GM23338 (cell line): ENCODE data around the gene PARVG.

ENCODE experiments used
- CREB1 ChIP-seq: fragments of 250-450 bp; sonication (Bioruptor Pico); IDR thresholded peaks from 2 replicates; pipeline ENCODE4 v1.5.0; 2020; ENCODE audit warnings: low read depth, mild to moderate bottlenecking, moderate library complexity
- ETS1 ChIP-seq: IDR thresholded peaks from 2 replicates; pipeline ENCODE4 v1.6.1; 2016; ENCODE audit warnings: antibody characterized with exemption
- EZH2 ChIP-seq: fragments of 200-600 bp; sonication (generic); IDR thresholded peaks from one replicate; pipeline ENCODE4 v1.8.0; 2017; ENCODE audit warnings: antibody characterized with exemption, mild to moderate bottlenecking, low read depth; ENCODE audit not compliant: unreplicated experiment
- POLR2AphosphoS5 ChIP-seq: IDR thresholded peaks from 2 replicates; pipeline ENCODE4 v1.6.1; 2016; ENCODE audit warnings: antibody characterized with exemption, low read depth
- REST ChIP-seq: IDR thresholded peaks from one replicate; pipeline ENCODE4 v1.6.1; 2018; ENCODE audit warnings: antibody characterized with exemption; ENCODE audit not compliant: unreplicated experiment
- TF ChIP-seq, protein P1 (sequence below), 2 experiments: fragments of 200-600 bp in 1 of 2; sonication (generic) in 1 of 2; conservative IDR thresholded peaks; 2 replicates each; pipeline versions ENCODE4 v1.5.1 to v1.6.1; 2016 to 2017; ENCODE audit warnings: antibody characterized with exemption in 2 of 2, low read depth in 2 of 2, mild to moderate bottlenecking in 2 of 2, moderate library complexity in 1 of 2

- TF ChIP-seq POLR2AphosphoS5 (no peak), ETS1 (no peak), EZH2 (no peak), CREB1 (no peak), REST (no peak)
- TF ChIP-seq, protein P1, sequence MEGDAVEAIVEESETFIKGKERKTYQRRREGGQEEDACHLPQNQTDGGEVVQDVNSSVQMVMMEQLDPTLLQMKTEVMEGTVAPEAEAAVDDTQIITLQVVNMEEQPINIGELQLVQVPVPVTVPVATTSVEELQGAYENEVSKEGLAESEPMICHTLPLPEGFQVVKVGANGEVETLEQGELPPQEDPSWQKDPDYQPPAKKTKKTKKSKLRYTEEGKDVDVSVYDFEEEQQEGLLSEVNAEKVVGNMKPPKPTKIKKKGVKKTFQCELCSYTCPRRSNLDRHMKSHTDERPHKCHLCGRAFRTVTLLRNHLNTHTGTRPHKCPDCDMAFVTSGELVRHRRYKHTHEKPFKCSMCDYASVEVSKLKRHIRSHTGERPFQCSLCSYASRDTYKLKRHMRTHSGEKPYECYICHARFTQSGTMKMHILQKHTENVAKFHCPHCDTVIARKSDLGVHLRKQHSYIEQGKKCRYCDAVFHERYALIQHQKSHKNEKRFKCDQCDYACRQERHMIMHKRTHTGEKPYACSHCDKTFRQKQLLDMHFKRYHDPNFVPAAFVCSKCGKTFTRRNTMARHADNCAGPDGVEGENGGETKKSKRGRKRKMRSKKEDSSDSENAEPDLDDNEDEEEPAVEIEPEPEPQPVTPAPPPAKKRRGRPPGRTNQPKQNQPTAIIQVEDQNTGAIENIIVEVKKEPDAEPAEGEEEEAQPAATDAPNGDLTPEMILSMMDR (conservative IDR thresholded peaks at IDR 0.05; ENCODE audit: low read depth in 2 of 2): no peak
These were observed 32.8 kb downstream of the PARVG start for GRCh38 chr22:44213489-44214043.
